HT1080 (cell line): ENCODE results near the gene ABCA9. TPM values are rescaled to one million over a fixed set of nuclear protein-coding genes. Genes with fewer than 3 reads are reported as not detected.
"Not testable (repeated sequence)": the region's sequence is repeated elsewhere in the genome, so short reads cannot be mapped to it uniquely, and the experiment has no call there.

Experiments
- DNase-seq: peaks from one replicate; pipeline ENCODE4 v3.0.0-alpha.2; 2015; ENCODE audit warnings: low read depth
- total RNA-seq: library from RNA; depleted of rRNA; stranded (reverse); fragments of >200 nt; shearing (Covaris generic); gene quantifications from 2 replicates; pipeline ENCODE4 v1.2.3, GENCODE V29; 2014

The ABCA9 gene
- total RNA-seq, 1 experiment from 2014 or later: not detected

GRCh38 chr17:69044371-69044770 is 16.4 kb downstream of the ABCA9 start:
- no peak for DNase-seq

GRCh38 chr17:69043098-69043734 is 17.5 kb downstream of the ABCA9 start:
- no peak for DNase-seq

GRCh38 chr17:69042308-69042707 is 18.4 kb downstream of the ABCA9 start:
- no peak for DNase-seq

- DNase-seq: no peak
Measured at GRCh38 chr17:69031839-69032238, 28.9 kb downstream of the ABCA9 start.

GRCh38 chr17:69030169-69030568 is 30.6 kb downstream of the ABCA9 start:
- DNase-seq: peak; percentile 11

GRCh38 chr17:69018687-69019086 is 42.0 kb downstream of the ABCA9 start:
- DNase-seq: no peak

GRCh38 chr17:69018022-69018615 is 42.6 kb downstream of the ABCA9 start:
- no peak for DNase-seq

GRCh38 chr17:69015631-69016030 is 45.1 kb downstream of the ABCA9 start:
- no peak for DNase-seq

GRCh38 chr17:69012895-69013805 is 47.6 kb downstream of the ABCA9 start:
- DNase-seq: peak; percentile 65

- no peak for DNase-seq
Measured at GRCh38 chr17:69009930-69010329, 50.8 kb downstream of the ABCA9 start.

GRCh38 chr17:69004759-69005158 is 56.0 kb downstream of the ABCA9 start:
- DNase-seq: not testable (repeated sequence)

GRCh38 chr17:68999743-69000142 is 61.0 kb downstream of the ABCA9 start:
- DNase-seq: not testable (repeated sequence)

GRCh38 chr17:68993112-68993511 is 67.6 kb downstream of the ABCA9 start:
- peak; percentile 40 for DNase-seq

- no peak for DNase-seq
Measured at GRCh38 chr17:68987966-68988365, 72.8 kb downstream of the ABCA9 start.

GRCh38 chr17:68981288-68981687 is 79.4 kb downstream of the ABCA9 start:
- DNase-seq: peak; percentile 39

GRCh38 chr17:68973098-68973846 is 87.5 kb downstream of the ABCA9 start:
- DNase-seq: no peak

- DNase-seq: peak; percentile 3
Measured at GRCh38 chr17:68972119-68972704, 88.5 kb downstream of the ABCA9 start.

- no peak for DNase-seq
Measured at GRCh38 chr17:68969101-68969500, 91.6 kb downstream of the ABCA9 start.

- DNase-seq: no peak
Measured at GRCh38 chr17:68963958-68964357, 96.8 kb downstream of the ABCA9 start.

- DNase-seq: no peak
Measured at GRCh38 chr17:68961214-68961882, 99.4 kb downstream of the ABCA9 start.
